COLO668 (cell line): Measurements from ENCODE around the gene IQCE.

Experiments
- DNase-seq: peaks from one replicate; lab custom pipeline; 2025; ENCODE audit not compliant: unreplicated experiment; lab: John Stamatoyannopoulos, UW

Gene IQCE

DNA sequence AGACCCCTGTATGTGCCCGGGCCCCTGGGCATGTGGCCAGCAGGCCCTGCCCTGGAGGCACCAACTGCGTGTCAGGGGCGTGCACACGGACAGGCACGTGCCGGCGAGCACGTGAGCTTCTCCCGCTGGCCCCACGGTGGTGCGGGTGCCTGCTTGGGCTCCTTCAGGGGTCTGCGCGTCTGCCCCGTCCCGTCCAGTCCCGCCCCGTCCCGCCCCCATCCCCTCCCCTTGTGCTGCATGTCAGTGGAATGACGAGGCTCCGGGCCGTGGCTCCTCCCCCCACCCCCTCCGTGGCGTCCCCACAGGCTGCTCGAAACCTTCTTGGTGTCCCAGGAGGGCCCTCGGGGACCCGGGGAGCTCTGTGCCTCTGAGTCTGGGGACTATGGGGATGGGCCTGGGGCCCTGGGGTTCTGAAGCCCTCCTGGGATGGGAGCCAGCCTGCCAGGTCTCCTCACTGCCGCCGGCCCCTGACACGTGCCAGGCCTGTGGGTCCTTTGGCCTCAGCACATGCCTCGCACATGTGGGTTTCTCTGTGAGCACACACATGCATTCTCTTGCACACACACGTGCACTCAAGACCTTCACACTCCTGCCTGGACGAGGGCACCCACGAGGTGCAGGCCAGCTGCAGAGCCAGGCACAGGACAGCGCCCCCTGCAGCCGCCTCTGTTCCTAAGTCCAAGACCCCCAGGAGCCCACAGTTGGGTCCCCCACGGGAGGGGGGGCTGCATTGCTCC lies 101.7 kb downstream of the IQCE start:
- DNase-seq: no peak

DNA sequence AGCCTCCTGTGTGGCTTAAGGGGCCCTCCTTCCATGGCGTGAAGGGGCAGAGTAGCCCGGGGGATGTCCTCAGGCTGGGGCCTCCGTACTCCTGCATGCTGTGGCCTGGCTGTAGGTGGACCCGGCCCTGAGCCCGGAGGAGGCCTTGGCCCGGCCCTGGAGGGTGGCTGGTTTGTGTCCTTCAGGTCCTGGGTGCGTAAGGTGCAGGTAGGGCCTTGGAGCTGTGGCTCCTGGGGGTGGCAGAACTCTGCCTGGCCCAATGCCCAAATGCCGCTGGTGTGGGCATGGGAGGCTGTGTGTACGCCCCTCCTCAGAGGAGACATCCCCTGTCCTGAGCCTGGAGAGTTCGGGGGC lies 102.3 kb downstream of the IQCE start:
- no peak for DNase-seq

DNA sequence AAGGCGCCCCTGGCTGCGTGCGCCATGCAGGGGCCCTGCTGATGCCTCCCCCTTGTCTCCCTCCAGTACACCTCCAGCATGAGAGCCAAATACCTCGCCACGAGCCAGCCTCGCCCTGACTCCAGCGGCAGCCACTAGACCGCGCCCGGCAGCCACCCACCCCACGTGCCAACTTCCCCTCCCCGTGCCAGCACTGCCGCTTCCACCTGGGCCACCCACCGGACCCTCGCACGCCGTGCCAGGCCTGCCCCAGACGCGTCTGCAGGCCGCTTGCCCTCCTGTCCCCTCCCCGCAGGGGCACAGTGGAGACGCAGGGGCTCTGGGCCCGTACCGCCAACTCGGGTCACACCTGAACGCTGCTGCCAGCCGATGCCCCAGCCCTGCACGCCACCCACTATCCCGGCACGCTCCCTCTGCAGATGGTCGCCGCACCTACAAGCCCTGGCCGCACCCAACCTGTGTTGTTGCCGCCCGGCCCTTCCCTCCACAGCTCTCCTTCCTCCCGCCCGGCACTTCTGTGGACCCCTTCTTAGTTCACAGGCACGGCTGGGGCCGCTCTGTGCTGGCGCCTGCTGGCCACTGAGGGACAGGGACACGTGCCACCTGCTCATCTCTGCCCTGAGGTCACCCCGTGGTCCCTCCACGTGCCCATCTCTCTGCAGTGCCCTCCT lies 103.0 kb downstream of the IQCE start:
- DNase-seq: no peak

DNA sequence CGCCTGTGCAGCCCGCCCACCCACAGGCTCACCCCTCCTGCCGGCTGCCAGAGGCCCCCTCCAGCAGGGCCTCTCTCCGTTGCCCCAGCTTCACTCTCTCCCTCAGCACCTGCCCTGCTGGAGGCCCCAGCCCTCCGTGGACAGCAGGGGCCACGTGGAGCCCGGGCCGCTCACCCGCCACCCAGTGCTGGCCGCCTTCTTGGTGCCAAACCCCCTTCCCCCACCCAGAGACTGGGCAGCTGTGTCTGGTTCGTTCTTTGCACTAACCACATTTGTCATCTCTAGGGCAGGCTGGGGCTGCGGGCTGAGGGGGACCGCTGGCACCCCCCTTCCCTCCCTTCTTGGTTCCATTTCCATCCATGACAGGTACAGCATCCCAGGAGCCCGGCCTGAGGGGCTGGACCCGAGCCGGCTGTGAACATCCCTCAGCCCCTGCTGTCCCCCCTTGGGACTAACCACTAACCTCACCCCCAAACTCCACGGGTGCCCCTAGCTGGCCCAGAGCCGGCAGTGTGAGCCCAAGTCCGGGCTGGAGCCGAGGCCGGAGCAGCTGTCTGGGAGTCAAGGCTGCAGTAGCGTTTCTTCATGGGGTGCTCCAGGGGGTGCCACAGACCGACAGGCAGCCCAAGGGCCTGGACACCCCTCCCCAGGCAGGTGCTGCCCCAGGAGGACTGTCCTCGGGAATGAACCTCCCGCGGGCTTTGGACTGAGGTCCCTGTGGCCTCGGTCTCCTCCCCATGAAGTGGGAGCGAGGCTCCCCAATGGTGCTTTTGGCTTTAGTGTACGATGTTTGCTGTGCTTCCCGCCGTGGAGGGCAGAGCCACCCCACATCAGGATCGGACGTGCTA lies 103.7 kb downstream of the IQCE start:
- no peak for DNase-seq

DNA sequence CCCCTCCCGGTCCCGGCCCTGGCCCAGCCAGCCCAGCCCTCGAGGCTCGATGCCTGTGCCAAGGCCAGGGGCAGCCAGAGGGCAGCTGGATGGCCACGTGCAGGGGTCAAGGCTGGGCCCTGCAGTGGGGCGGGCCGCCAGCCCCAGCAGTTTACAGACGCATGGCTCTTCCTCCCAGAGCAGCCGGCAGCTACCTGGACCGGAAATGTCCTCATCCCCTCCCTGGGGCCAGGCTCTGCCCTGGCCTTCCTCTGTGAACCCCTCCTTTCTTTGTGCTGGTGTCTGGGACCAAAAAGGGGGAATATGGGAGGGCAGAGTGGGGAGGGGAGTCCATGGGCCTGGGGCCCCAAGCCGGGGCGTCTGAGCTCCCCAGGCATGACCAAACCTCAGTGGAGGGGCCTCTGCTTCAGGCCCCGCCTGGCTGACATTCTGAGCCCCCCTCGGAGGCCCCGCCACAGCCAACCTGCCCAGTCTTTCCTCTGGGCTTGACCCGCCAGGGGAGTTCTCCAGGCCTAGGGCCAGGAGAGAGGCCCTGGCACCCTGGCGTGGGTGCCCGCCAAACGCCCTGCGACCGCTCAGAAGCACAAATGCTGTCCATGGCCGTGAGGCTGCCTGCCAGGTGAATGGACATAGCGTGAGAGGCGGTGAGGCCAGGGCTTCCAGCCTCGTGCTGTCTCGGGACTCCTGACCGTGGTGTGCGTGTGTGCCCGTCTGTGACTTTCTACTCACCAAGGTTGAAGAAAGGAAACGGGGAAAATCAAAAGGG lies 104.5 kb downstream of the IQCE start:
- no peak for DNase-seq

DNA sequence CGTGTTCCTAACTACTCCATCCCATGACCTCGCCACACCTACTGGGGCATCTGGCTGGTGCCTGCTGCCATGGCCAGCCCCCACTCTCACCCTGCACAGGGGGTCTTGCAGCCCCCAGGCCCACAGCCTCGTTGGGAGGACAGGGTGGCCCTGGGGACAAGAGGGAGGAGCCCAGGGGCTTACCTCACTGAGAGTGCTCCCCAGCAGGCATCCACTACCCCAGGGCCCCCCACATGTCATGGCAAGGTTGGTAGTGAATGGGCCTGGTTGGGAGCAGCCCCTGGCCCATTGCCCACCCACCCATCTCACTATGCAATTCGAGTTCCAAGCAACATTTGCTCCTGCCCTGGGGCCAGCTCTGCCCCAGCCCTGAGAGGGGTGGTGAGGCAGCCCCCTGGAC lies 105.2 kb downstream of the IQCE start:
- DNase-seq: no peak
